CD8-positive, alpha-beta memory T cell (primary cell): ENCODE data around the gene SFSWAP. TPM values are rescaled to one million over a fixed set of nuclear protein-coding genes. Genes with fewer than 3 reads are reported as not detected.

ENCODE experiments used
- CTCF ChIA-PET: fragments of 350-600 bp; sonication (Branson Sonifier 250); formaldehyde crosslinking; loops from one replicate; lab custom pipeline; 2021; ENCODE audit warnings: antibody characterized with exemption; lab: Charles Lee
- POLR2A ChIA-PET: fragments of 350-600 bp; sonication (Branson Sonifier 250); formaldehyde crosslinking; loops from one replicate; lab custom pipeline; 2021; ENCODE audit warnings: antibody characterized with exemption; lab: Charles Lee
- DNase-seq, 5 donors: peaks; one replicate each; pipeline versions ENCODE4 v3.0.0 to v3.0.0-alpha.2; 2020 to 2022; ENCODE audit warnings: mixed read lengths in 1 of 5
- H3K27ac ChIP-seq: one replicate; pipeline ENCODE4 v1.7.0; 2013; ENCODE audit warnings: low read depth, mild to moderate bottlenecking, low read length, moderate library complexity
- H3K27me3 ChIP-seq: 2 replicates; pipeline ENCODE4 v1.7.0; 2013; ENCODE audit warnings: low read length, mild to moderate bottlenecking; ENCODE audit not compliant: insufficient read depth, poor library complexity, severe bottlenecking
- H3K36me3 ChIP-seq: 2 replicates; pipeline ENCODE4 v1.7.0; 2013; ENCODE audit warnings: mild to moderate bottlenecking, low read length, moderate library complexity; ENCODE audit not compliant: insufficient read depth
- H3K4me1 ChIP-seq: 2 replicates; pipeline ENCODE4 v1.7.0; 2013; ENCODE audit warnings: mild to moderate bottlenecking, low read length, moderate library complexity; ENCODE audit not compliant: insufficient read depth
- H3K4me3 ChIP-seq: 2 replicates; pipeline ENCODE4 v1.7.0; 2013; ENCODE audit warnings: mild to moderate bottlenecking, low read length
- H3K9me3 ChIP-seq: 2 replicates; pipeline ENCODE4 v1.7.0; 2013; ENCODE audit warnings: mild to moderate bottlenecking, low read length
- H3K27ac Mint-ChIP-seq, 8 donors: one replicate each; pipeline ENCODE4 v1.8.0; 2020 to 2021; ENCODE audit warnings: mixed read lengths in 8 of 8, mild to moderate bottlenecking in 6 of 8, inconsistent platforms in 3 of 8, moderate library complexity in 3 of 8
- H3K27me3 Mint-ChIP-seq, 2 donors: one replicate each; pipeline ENCODE4 v1.8.0; 2020 to 2021; ENCODE audit warnings: mixed read lengths in 2 of 2, mild to moderate bottlenecking in 1 of 2, moderate library complexity in 1 of 2
- H3K36me3 Mint-ChIP-seq, 3 donors: one replicate each; pipeline ENCODE4 v1.8.0; 2020 to 2021; ENCODE audit warnings: mixed read lengths in 3 of 3, inconsistent platforms in 1 of 3, mild to moderate bottlenecking in 1 of 3
- H3K4me1 Mint-ChIP-seq, 3 donors: one replicate each; pipeline ENCODE4 v1.8.0; 2020 to 2021; ENCODE audit warnings: mixed read lengths in 3 of 3, inconsistent platforms in 1 of 3, mild to moderate bottlenecking in 1 of 3
- H3K4me3 Mint-ChIP-seq, 7 donors: one replicate each; pipeline ENCODE4 v1.8.0; 2020 to 2021; ENCODE audit warnings: mixed read lengths in 7 of 7, mild to moderate bottlenecking in 6 of 7, moderate library complexity in 4 of 7, inconsistent platforms in 2 of 7
- H3K9me3 Mint-ChIP-seq, 5 donors: one replicate each; pipeline ENCODE4 v1.8.0; 2020 to 2022; ENCODE audit warnings: mixed read lengths in 5 of 5, mild to moderate bottlenecking in 3 of 5, moderate library complexity in 2 of 5, inconsistent platforms in 1 of 5
- polyA plus RNA-seq: library from polyadenylated mRNA; unstranded; fragments of 300-500 nt; fragmentation: Illumina TruSeq; gene quantifications from one replicate; pipeline ENCODE4 v1.2.3, GENCODE V29; 2021
- total RNA-seq, 2 experiments: library from RNA; stranded (reverse); gene quantifications; one replicate each; pipeline ENCODE4 v1.2.3, GENCODE V29; 2021

The SFSWAP gene
- total and polyA plus RNA-seq, 3 experiments from 2014 or later: 22.6 to 65.2 (median 63.3) TPM

GRCh38 chr12:131785763-131786330, 75.0 kb downstream of the SFSWAP start:
- POLR2A ChIA-PET: no interaction called here
- Mint-ChIP-seq H3K27me3 (no peaks in the 10 kb centered on the region), H3K4me1 (peaks cover 0 to 2% (median 0%) of the 10 kb centered on the region in 3 donors), H3K4me3 (no peak overlapping the region), H3K27ac (peak overlapping the region in 1 of 8 donors; percentile 38), H3K9me3 (no peaks in the 10 kb centered on the region), H3K36me3 (peaks cover 12 to 82% (median 19%) of the 10 kb centered on the region in 3 donors)
- no peaks in the 10 kb centered on the region for H3K4me1 ChIP-seq
- H3K27ac ChIP-seq: no peak overlapping the region
- no peaks in the 10 kb centered on the region for H3K9me3 ChIP-seq
- DNase-seq: no peak
- CTCF ChIA-PET: no interaction called here
- H3K36me3 ChIP-seq: peaks cover 26% of the 10 kb centered on the region
- no peak overlapping the region for H3K4me3 ChIP-seq
- H3K27me3 ChIP-seq: no peaks in the 10 kb centered on the region

DNA sequence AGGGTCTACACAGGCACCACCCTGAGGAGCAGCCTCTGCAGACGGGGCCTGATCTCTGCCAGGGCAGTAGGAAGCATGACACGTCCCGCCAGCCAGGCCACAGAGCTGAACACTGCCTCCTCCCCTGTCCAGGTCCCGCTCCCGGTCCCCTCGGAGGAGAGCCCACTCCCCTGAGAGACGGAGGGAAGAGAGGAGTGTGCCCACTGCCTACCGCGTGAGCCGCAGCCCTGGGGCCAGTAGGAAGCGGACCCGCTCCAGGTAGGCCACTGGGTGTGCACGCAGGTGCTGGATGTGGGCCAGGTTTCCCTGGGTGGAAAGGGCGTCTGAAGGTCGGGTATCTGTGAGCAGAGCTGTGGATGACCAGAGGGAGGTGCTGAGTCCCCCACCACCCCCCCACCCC, 75.4 kb downstream of the SFSWAP start:
- Mint-ChIP-seq H3K27me3 (no peaks in the 10 kb centered on the region), H3K27ac (peak overlapping the region in 1 of 8 donors; percentile 38), H3K4me1 (peaks cover 0 to 2% (median 0%) of the 10 kb centered on the region in 3 donors), H3K36me3 (peaks cover 13 to 85% (median 19%) of the 10 kb centered on the region in 3 donors), H3K4me3 (no peak overlapping the region), H3K9me3 (no peaks in the 10 kb centered on the region)
- H3K36me3 ChIP-seq: peaks cover 26% of the 10 kb centered on the region
- H3K4me3 ChIP-seq: no peak overlapping the region
- H3K27ac ChIP-seq: no peak overlapping the region
- no peaks in the 10 kb centered on the region for H3K27me3 ChIP-seq
- POLR2A ChIA-PET: no interaction called here
- CTCF ChIA-PET: no interaction called here
- DNase-seq: no peak
- no peaks in the 10 kb centered on the region for H3K9me3 ChIP-seq
- no peaks in the 10 kb centered on the region for H3K4me1 ChIP-seq

DNA sequence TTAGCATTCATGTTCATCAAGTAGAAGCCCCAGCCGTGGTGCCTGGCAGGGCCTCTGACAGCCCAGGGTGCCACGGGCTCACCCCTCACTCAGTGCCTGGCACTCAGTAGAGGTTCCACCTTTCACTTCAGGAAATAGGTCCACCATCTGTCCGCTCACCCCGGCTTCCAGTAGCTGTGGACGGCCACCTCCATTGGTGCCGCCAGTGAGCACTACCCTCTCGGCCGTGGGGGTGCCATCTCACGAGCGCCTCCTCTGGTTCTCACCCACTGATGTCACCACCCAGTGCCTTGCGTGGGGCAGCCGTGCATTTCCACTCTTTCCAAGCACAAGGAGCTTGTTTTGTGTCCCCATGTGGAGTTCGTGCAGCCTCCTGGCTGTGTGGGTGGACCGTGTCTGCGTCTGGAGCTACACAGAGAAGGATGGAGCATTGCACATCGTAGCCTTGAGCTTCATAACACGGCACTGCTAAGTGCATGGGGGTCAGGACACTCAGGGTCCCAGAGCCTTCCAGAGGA, 76.3 kb downstream of the SFSWAP start:
- ChIA-PET POLR2A (no interaction called here), CTCF (no interaction called here)
- H3K9me3 Mint-ChIP-seq: no peaks in the 10 kb centered on the region
- H3K4me3 Mint-ChIP-seq: no peak overlapping the region
- Histone ChIP-seq H3K4me3 (no peak overlapping the region), H3K27me3 (no peaks in the 10 kb centered on the region), H3K9me3 (no peaks in the 10 kb centered on the region), H3K36me3 (peaks cover 27% of the 10 kb centered on the region), H3K4me1 (no peaks in the 10 kb centered on the region), H3K27ac (no peak overlapping the region)
- H3K4me1 Mint-ChIP-seq: peaks cover 0 to 2% (median 0%) of the 10 kb centered on the region in 3 donors
- no peaks in the 10 kb centered on the region for H3K27me3 Mint-ChIP-seq
- no peak for DNase-seq
- H3K27ac Mint-ChIP-seq: no peak overlapping the region
- H3K36me3 Mint-ChIP-seq: peaks cover 13 to 85% (median 19%) of the 10 kb centered on the region in 3 donors

- Mint-ChIP-seq H3K4me3 (no peak overlapping the region), H3K27ac (peak overlapping the region in 1 of 8 donors; percentile 8), H3K9me3 (no peaks in the 10 kb centered on the region), H3K4me1 (peaks cover 0 to 2% (median 0%) of the 10 kb centered on the region in 3 donors), H3K36me3 (peaks cover 13 to 87% (median 19%) of the 10 kb centered on the region in 3 donors), H3K27me3 (no peaks in the 10 kb centered on the region)
- Histone ChIP-seq H3K9me3 (no peaks in the 10 kb centered on the region), H3K36me3 (peaks cover 34% of the 10 kb centered on the region), H3K27me3 (no peaks in the 10 kb centered on the region), H3K4me3 (no peak overlapping the region), H3K27ac (no peak overlapping the region), H3K4me1 (no peaks in the 10 kb centered on the region)
- POLR2A ChIA-PET: no interaction called here
- no peak for DNase-seq
- CTCF ChIA-PET: no interaction called here
Observed at GRCh38 chr12:131788070-131788469, 77.2 kb downstream of the SFSWAP start.

DNA sequence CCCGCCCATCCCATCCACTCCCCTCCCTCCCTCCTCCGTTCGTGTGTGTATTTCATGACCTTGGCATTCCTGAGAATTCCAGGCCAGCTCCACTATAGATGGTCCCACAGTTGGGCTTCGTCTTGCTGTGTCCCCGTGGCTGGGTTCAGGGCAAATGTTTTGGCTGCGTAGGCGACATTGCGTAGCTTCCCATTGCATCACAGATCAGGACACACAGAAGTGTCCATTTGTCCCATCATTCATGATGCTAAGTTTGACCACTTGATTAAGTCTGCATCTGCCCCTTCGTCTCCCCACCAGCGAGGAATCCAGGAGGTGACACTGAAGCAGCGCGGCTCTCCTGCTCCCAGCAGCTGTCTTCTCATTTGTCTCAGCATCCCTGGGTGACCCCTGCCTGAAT, 78.7 kb downstream of the SFSWAP start:
- Mint-ChIP-seq H3K27me3 (no peaks in the 10 kb centered on the region), H3K9me3 (no peaks in the 10 kb centered on the region), H3K36me3 (peaks cover 18 to 88% (median 24%) of the 10 kb centered on the region in 3 donors), H3K27ac (peak overlapping the region in 2 of 8 donors; percentile 7 to 81), H3K4me3 (no peak overlapping the region), H3K4me1 (peaks cover 0 to 4% (median 2%) of the 10 kb centered on the region in 3 donors)
- Histone ChIP-seq H3K9me3 (no peaks in the 10 kb centered on the region), H3K36me3 (peaks cover 34% of the 10 kb centered on the region), H3K4me3 (no peak overlapping the region), H3K27me3 (no peaks in the 10 kb centered on the region), H3K4me1 (no peaks in the 10 kb centered on the region), H3K27ac (no peak overlapping the region)
- ChIA-PET CTCF (no interaction called here), POLR2A (no interaction called here)
- no peak for DNase-seq

GRCh38 chr12:131793243-131794022, 82.5 kb downstream of the SFSWAP start:
- Histone ChIP-seq H3K4me3 (no peak overlapping the region), H3K36me3 (peaks cover 22% of the 10 kb centered on the region), H3K4me1 (no peaks in the 10 kb centered on the region), H3K9me3 (no peaks in the 10 kb centered on the region), H3K27ac (no peak overlapping the region), H3K27me3 (no peaks in the 10 kb centered on the region)
- H3K27ac Mint-ChIP-seq: peak overlapping the region in 2 of 8 donors; percentile 29 to 72
- no peak overlapping the region for H3K4me3 Mint-ChIP-seq
- H3K36me3 Mint-ChIP-seq: peaks cover 15 to 82% (median 21%) of the 10 kb centered on the region in 3 donors
- CTCF ChIA-PET: no interaction called here
- POLR2A ChIA-PET: no interaction called here
- no peaks in the 10 kb centered on the region for H3K27me3 Mint-ChIP-seq
- DNase-seq: no peak
- no peaks in the 10 kb centered on the region for H3K9me3 Mint-ChIP-seq
- H3K4me1 Mint-ChIP-seq: peaks cover 0 to 4% (median 0%) of the 10 kb centered on the region in 3 donors

DNA sequence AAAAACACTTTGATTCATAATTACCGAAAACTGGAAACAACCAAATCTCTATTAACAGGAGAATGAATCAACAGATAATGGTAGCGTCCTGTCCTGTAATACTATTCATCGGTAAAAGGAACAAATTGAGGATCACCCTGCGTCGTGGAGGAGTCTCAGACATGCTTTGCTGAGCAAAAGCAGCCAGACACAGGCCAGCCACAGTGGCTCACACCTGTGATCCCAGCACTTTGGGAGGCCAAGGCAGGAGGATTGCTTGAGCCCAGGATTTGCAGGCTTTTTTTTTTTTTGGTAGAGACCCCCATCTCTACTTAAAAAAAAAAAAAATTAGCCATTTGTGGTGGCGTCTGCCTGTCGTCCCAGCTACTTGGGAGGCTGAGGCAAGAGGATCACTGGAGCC, 83.2 kb downstream of the SFSWAP start:
- Mint-ChIP-seq H3K9me3 (no peaks in the 10 kb centered on the region), H3K4me3 (no peak overlapping the region), H3K27me3 (no peaks in the 10 kb centered on the region), H3K27ac (no peak overlapping the region), H3K4me1 (peaks cover 0 to 4% (median 0%) of the 10 kb centered on the region in 3 donors), H3K36me3 (peaks cover 15 to 85% (median 22%) of the 10 kb centered on the region in 3 donors)
- no peak overlapping the region for H3K27ac ChIP-seq
- ChIA-PET CTCF (no interaction called here), POLR2A (no interaction called here)
- no peak overlapping the region for H3K4me3 ChIP-seq
- no peaks in the 10 kb centered on the region for H3K27me3 ChIP-seq
- no peaks in the 10 kb centered on the region for H3K4me1 ChIP-seq
- no peaks in the 10 kb centered on the region for H3K9me3 ChIP-seq
- peaks cover 22% of the 10 kb centered on the region for H3K36me3 ChIP-seq
- no peak for DNase-seq

GRCh38 chr12:131794573-131794972, 83.7 kb downstream of the SFSWAP start:
- no peak for DNase-seq
- Mint-ChIP-seq H3K27ac (peak overlapping the region in 1 of 8 donors; percentile 36), H3K27me3 (no peaks in the 10 kb centered on the region), H3K4me3 (no peak overlapping the region), H3K36me3 (peaks cover 15 to 85% (median 24%) of the 10 kb centered on the region in 3 donors), H3K9me3 (no peaks in the 10 kb centered on the region), H3K4me1 (peaks cover 0 to 4% (median 0%) of the 10 kb centered on the region in 3 donors)
- H3K27ac ChIP-seq: no peak overlapping the region
- no peak overlapping the region for H3K4me3 ChIP-seq
- ChIA-PET CTCF (no interaction called here), POLR2A (no interaction called here)
- no peaks in the 10 kb centered on the region for H3K27me3 ChIP-seq
- H3K9me3 ChIP-seq: no peaks in the 10 kb centered on the region
- no peaks in the 10 kb centered on the region for H3K4me1 ChIP-seq
- H3K36me3 ChIP-seq: peaks cover 22% of the 10 kb centered on the region
